Natural killer cell treated with Interleukin-12 subunit alpha and Interleukin-12 subunit beta and Interleukin-15 and Interleukin-18, amount 100 ng/mL, for 72 hours (primary cell): ENCODE measurements around the gene GPN2. TPM values are rescaled to one million over a fixed set of nuclear protein-coding genes. Genes with fewer than 3 reads are reported as not detected.
"Not testable (repeated sequence)": the region's sequence is repeated elsewhere in the genome, so short reads cannot be mapped to it uniquely, and the experiment has no call there.

Source experiments
- ATAC-seq, 2 donors: fragments of 150-1000 bp; cut with Tn5 transposase in 1 of 2; sonication (Bioruptor Pico), chemical (Tn5 transposase) in 1 of 2; 2 replicates each; pipeline ENCODE4 v1.10.0; 2021
- DNase-seq: peaks from one replicate; pipeline ENCODE4 v3.0.0; 2022; ENCODE audit warnings: low spot score
- H3K27ac Mint-ChIP-seq, 2 donors: 1 replicate in 1 of 2; 2 replicates in 1 of 2; pipeline ENCODE4 v1.8.0; 2022; ENCODE audit warnings: mixed read lengths in 2 of 2, mild to moderate bottlenecking in 1 of 2, moderate library complexity in 1 of 2
- H3K27me3 Mint-ChIP-seq, 2 donors: 1 replicate in 1 of 2; 2 replicates in 1 of 2; pipeline ENCODE4 v1.8.0; 2022; ENCODE audit warnings: mixed read lengths in 2 of 2
- H3K36me3 Mint-ChIP-seq: one replicate; pipeline ENCODE4 v1.8.0; 2022; ENCODE audit warnings: mixed read lengths
- H3K4me1 Mint-ChIP-seq, 2 donors: 1 replicate in 1 of 2; 2 replicates in 1 of 2; pipeline ENCODE4 v1.8.0; 2022; ENCODE audit warnings: low read depth in 2 of 2, mixed read lengths in 2 of 2, mild to moderate bottlenecking in 1 of 2
- H3K4me3 Mint-ChIP-seq: one replicate; pipeline ENCODE4 v1.8.0; 2022; ENCODE audit warnings: mixed read lengths
- H3K9me3 Mint-ChIP-seq: 2 replicates; pipeline ENCODE4 v1.8.0; 2022; ENCODE audit warnings: mixed read lengths
- total RNA-seq, 2 donors: library from RNA; stranded (reverse); gene quantifications; one replicate each; pipeline ENCODE4 v1.2.3, GENCODE V29; 2022

GPN2 gene
- total RNA-seq, 2 donors from 2014 or later: 52.6 to 58.0 TPM

GRCh38 chr1:26882696-26883463, 7.2 kb downstream of the GPN2 start:
- Mint-ChIP-seq H3K4me1 (peaks cover 12 to 14% of the 10 kb centered on the region in 2 donors), H3K36me3 (peaks cover 33% of the 10 kb centered on the region), H3K27ac (no peak overlapping the region), H3K4me3 (no peak overlapping the region), H3K9me3 (no peaks in the 10 kb centered on the region), H3K27me3 (no peaks in the 10 kb centered on the region)
- ATAC-seq: no peak
- no peak for DNase-seq

- not testable (repeated sequence) for DNase-seq, H3K27ac Mint-ChIP-seq, H3K4me3 Mint-ChIP-seq, H3K27me3 Mint-ChIP-seq, H3K9me3 Mint-ChIP-seq, ATAC-seq
- H3K36me3 Mint-ChIP-seq: peaks cover 33% of the 10 kb centered on the region
- H3K4me1 Mint-ChIP-seq: peaks cover 11 to 12% of the 10 kb centered on the region in 2 donors
Measured at GRCh38 chr1:26881611-26882010, 8.5 kb downstream of the GPN2 start.

GRCh38 chr1:26879793-26880192, 10.3 kb downstream of the GPN2 start:
- Mint-ChIP-seq H3K27ac (no peak overlapping the region), H3K4me1 (peaks cover 6 to 8% of the 10 kb centered on the region in 2 donors), H3K9me3 (no peaks in the 10 kb centered on the region), H3K27me3 (no peaks in the 10 kb centered on the region), H3K36me3 (peaks cover 26% of the 10 kb centered on the region), H3K4me3 (no peak overlapping the region)
- ATAC-seq: no peak
- no peak for DNase-seq

GRCh38 chr1:26877326-26877725, 12.8 kb downstream of the GPN2 start:
- DNase-seq (no peak), ATAC-seq (no peak)
- H3K4me3 Mint-ChIP-seq: no peak overlapping the region
- no peaks in the 10 kb centered on the region for H3K9me3 Mint-ChIP-seq
- H3K36me3 Mint-ChIP-seq: peaks cover 5% of the 10 kb centered on the region
- no peaks in the 10 kb centered on the region for H3K27me3 Mint-ChIP-seq
- no peaks in the 10 kb centered on the region for H3K4me1 Mint-ChIP-seq
- no peak overlapping the region for H3K27ac Mint-ChIP-seq

- DNase-seq: no peak
- H3K9me3 Mint-ChIP-seq: no peaks in the 10 kb centered on the region
- H3K4me3 Mint-ChIP-seq: no peak overlapping the region
- no peaks in the 10 kb centered on the region for H3K36me3 Mint-ChIP-seq
- H3K27ac Mint-ChIP-seq: no peak overlapping the region
- H3K4me1 Mint-ChIP-seq: no peaks in the 10 kb centered on the region
- no peak for ATAC-seq
- H3K27me3 Mint-ChIP-seq: no peaks in the 10 kb centered on the region
Measured at GRCh38 chr1:26874896-26875295, 15.2 kb downstream of the GPN2 start.

- not testable (repeated sequence) for ATAC-seq, H3K36me3 Mint-ChIP-seq, H3K4me3 Mint-ChIP-seq, H3K27ac Mint-ChIP-seq, H3K27me3 Mint-ChIP-seq, H3K9me3 Mint-ChIP-seq, DNase-seq, H3K4me1 Mint-ChIP-seq
Measured at GRCh38 chr1:26873097-26873496, 17.0 kb downstream of the GPN2 start.

- no peaks in the 10 kb centered on the region for H3K27me3 Mint-ChIP-seq
- peak overlapping the region; percentile 90 for H3K4me3 Mint-ChIP-seq
- H3K9me3 Mint-ChIP-seq: no peaks in the 10 kb centered on the region
- peak; percentile 98 to 99 for ATAC-seq
- peak overlapping the region; percentile 78 to 88 for H3K27ac Mint-ChIP-seq
- peaks cover 20 to 24% of the 10 kb centered on the region in 2 donors for H3K4me1 Mint-ChIP-seq
- DNase-seq: peak; percentile 97
- no peaks in the 10 kb centered on the region for H3K36me3 Mint-ChIP-seq
Measured at GRCh38 chr1:26864610-26865480, 25.2 kb downstream of the GPN2 start.

GRCh38 chr1:26863685-26864077, 26.4 kb downstream of the GPN2 start:
- no peaks in the 10 kb centered on the region for H3K27me3 Mint-ChIP-seq
- peaks cover 20 to 24% of the 10 kb centered on the region in 2 donors for H3K4me1 Mint-ChIP-seq
- DNase-seq (no peak), ATAC-seq (no peak)
- H3K36me3 Mint-ChIP-seq: no peaks in the 10 kb centered on the region
- H3K27ac Mint-ChIP-seq: peak overlapping the region in 1 of 2 donors; percentile 12
- no peaks in the 10 kb centered on the region for H3K9me3 Mint-ChIP-seq
- peak overlapping the region; percentile 90 for H3K4me3 Mint-ChIP-seq

GRCh38 chr1:26862781-26863684, 27.1 kb downstream of the GPN2 start, which contains the start of gene SFN:
Gene SFN, plus strand, starts transcription at chr1:26863149. Its CDS starts 64 bp downstream, at chr1:26863213.
- ATAC-seq (no peak), DNase-seq (no peak)
- Mint-ChIP-seq H3K27ac (peak within 1 kb of the TSS; percentile 12 to 39), H3K36me3 (no peaks in the 10 kb centered on the region), H3K27me3 (no peaks in the 10 kb centered on the region), H3K4me3 (peak within 1 kb of the TSS; percentile 90), H3K9me3 (no peaks in the 10 kb centered on the region), H3K4me1 (peaks cover 20 to 24% of the 10 kb centered on the region in 2 donors)

GRCh38 chr1:26861889-26862378, 28.1 kb downstream of the GPN2 start:
- H3K27me3 Mint-ChIP-seq: no peaks in the 10 kb centered on the region
- H3K4me1 Mint-ChIP-seq: peaks cover 20 to 24% of the 10 kb centered on the region in 2 donors
- no peaks in the 10 kb centered on the region for H3K36me3 Mint-ChIP-seq
- no peaks in the 10 kb centered on the region for H3K9me3 Mint-ChIP-seq
- peak overlapping the region; percentile 12 to 39 for H3K27ac Mint-ChIP-seq
- DNase-seq (no peak), ATAC-seq (no peak)
- H3K4me3 Mint-ChIP-seq: peak overlapping the region; percentile 26

GRCh38 chr1:26861286-26861701, 28.8 kb downstream of the GPN2 start:
- ATAC-seq: no peak
- Mint-ChIP-seq H3K27me3 (no peaks in the 10 kb centered on the region), H3K9me3 (no peaks in the 10 kb centered on the region), H3K27ac (no peak overlapping the region), H3K4me3 (no peak overlapping the region), H3K36me3 (no peaks in the 10 kb centered on the region), H3K4me1 (peaks cover 20 to 24% of the 10 kb centered on the region in 2 donors)
- DNase-seq: no peak

- Mint-ChIP-seq H3K9me3 (no peaks in the 10 kb centered on the region), H3K4me3 (no peak overlapping the region), H3K4me1 (peaks cover 13 to 15% of the 10 kb centered on the region in 2 donors), H3K36me3 (no peaks in the 10 kb centered on the region), H3K27me3 (no peaks in the 10 kb centered on the region), H3K27ac (no peak overlapping the region)
- no peak for DNase-seq
- ATAC-seq: no peak
Measured at GRCh38 chr1:26858891-26859640, 31.0 kb downstream of the GPN2 start.
